Neural cell (in vitro differentiated cells): Measurements from ENCODE around the gene RBFA. TPM values are rescaled to one million over a fixed set of nuclear protein-coding genes. Genes with fewer than 3 reads are reported as not detected.

ENCODE experiments used
- H2AFZ ChIP-seq: fragments of 200-600, 300-800 bp; sonication (generic), shearing (Covaris generic); 2 replicates; pipeline ENCODE4 v1.6.0; 2014; ENCODE audit warnings: low read depth, mild to moderate bottlenecking, antibody characterized with exemption, low read length, moderate library complexity
- H3F3A ChIP-seq: fragments of 200-600 bp; shearing (Covaris generic); 2 replicates; pipeline ENCODE4 v1.6.1; 2016; ENCODE audit warnings: mild to moderate bottlenecking, moderate library complexity, mixed read lengths, antibody characterized with exemption, low read length; ENCODE audit not compliant: insufficient read depth, poor library complexity, severe bottlenecking
- H3K27ac ChIP-seq: fragments of 200-600, 300-800 bp; sonication (generic), shearing (Covaris generic); 2 replicates; pipeline ENCODE4 v1.5.1; 2014; ENCODE audit warnings: mild to moderate bottlenecking, low read length, moderate library complexity
- H3K27me3 ChIP-seq: fragments of 300-800, 200-600 bp; sonication (generic), shearing (Covaris generic); 2 replicates; pipeline ENCODE4 v1.6.0; 2014; ENCODE audit warnings: mild to moderate bottlenecking, low read depth, low read length, moderate library complexity; ENCODE audit not compliant: insufficient read depth
- H3K36me3 ChIP-seq: fragments of 300-800, 200-600 bp; sonication (generic), shearing (Covaris generic); 2 replicates; pipeline ENCODE4 v1.5.1; 2014; ENCODE audit warnings: mild to moderate bottlenecking, antibody characterized with exemption, low read length, moderate library complexity; ENCODE audit not compliant: insufficient read depth
- H3K4me2 ChIP-seq: fragments of 300-800, 200-600 bp; sonication (generic), shearing (Covaris generic); 2 replicates; pipeline ENCODE4 v1.6.0; 2014; ENCODE audit warnings: mild to moderate bottlenecking, low read length
- H3K4me3 ChIP-seq: fragments of 300-800, 200-600 bp; sonication (generic), shearing (Covaris generic); 2 replicates; pipeline ENCODE4 v1.5.1; 2014; ENCODE audit warnings: mild to moderate bottlenecking, low read length, moderate library complexity
- H3K79me2 ChIP-seq: fragments of 200-600 bp; shearing (Covaris generic); replicated peaks from 2 replicates; pipeline ENCODE4 v1.6.0; 2014; ENCODE audit warnings: mild to moderate bottlenecking, low read length, moderate library complexity; ENCODE audit not compliant: insufficient read depth
- H3K9ac ChIP-seq: fragments of 300-800, 200-600 bp; sonication (generic), shearing (Covaris generic); 2 replicates; pipeline ENCODE4 v1.6.1; 2016; ENCODE audit warnings: mild to moderate bottlenecking, low read length, mixed read lengths
- H3K9me2 ChIP-seq: fragments of 200-600 bp; shearing (Covaris generic); 2 replicates; pipeline ENCODE4 v1.6.1; 2016; ENCODE audit warnings: mild to moderate bottlenecking, low read length, mixed read lengths; ENCODE audit not compliant: insufficient read depth
- H3K9me3 ChIP-seq: fragments of 200-600, 300-800 bp; sonication (generic), shearing (Covaris generic); 2 replicates; pipeline ENCODE4 v1.6.1; 2016; ENCODE audit warnings: mild to moderate bottlenecking, mixed run types, low read length, moderate library complexity, mixed read lengths
- H4K20me1 ChIP-seq: fragments of 200-600 bp; shearing (Covaris generic); 2 replicates; pipeline ENCODE4 v1.6.1; 2016; ENCODE audit warnings: mild to moderate bottlenecking, mixed run types; ENCODE audit not compliant: insufficient read depth
- EP300 ChIP-seq: fragments of 450-650 bp; conservative IDR thresholded peaks from 2 replicates; pipeline ENCODE4 v1.6.1; 2014; ENCODE audit warnings: antibody characterized with exemption, mild to moderate bottlenecking, moderate library complexity; ENCODE audit not compliant: poor library complexity, severe bottlenecking
- EZH2 ChIP-seq: fragments of 200-600, 300-800 bp; shearing (Covaris generic), sonication (generic); IDR thresholded peaks from 2 replicates; pipeline ENCODE4 v1.6.1; 2014; ENCODE audit warnings: antibody characterized with exemption, low read length, borderline replicate concordance, mild to moderate bottlenecking; ENCODE audit not compliant: insufficient read depth, poor library complexity, severe bottlenecking
- MXI1 ChIP-seq: fragments of 450-650 bp; conservative IDR thresholded peaks from 2 replicates; pipeline ENCODE4 v1.6.1; 2014; ENCODE audit warnings: antibody characterized with exemption, mild to moderate bottlenecking; ENCODE audit not compliant: poor library complexity, severe bottlenecking
- POLR2AphosphoS5 ChIP-seq: IDR thresholded peaks from 2 replicates; pipeline ENCODE4 v1.6.1; 2012
- RAD21 ChIP-seq: fragments of 450-650 bp; conservative IDR thresholded peaks from 2 replicates; pipeline ENCODE4 v1.6.1; 2014; ENCODE audit warnings: antibody characterized with exemption, mild to moderate bottlenecking, moderate library complexity
- REST ChIP-seq: IDR thresholded peaks from 2 replicates; pipeline ENCODE4 v1.6.1; 2012; ENCODE audit warnings: borderline replicate concordance
- SMC3 ChIP-seq: fragments of 450-650 bp; conservative IDR thresholded peaks from 2 replicates; pipeline ENCODE4 v1.6.1; 2014; ENCODE audit warnings: antibody characterized with exemption, mild to moderate bottlenecking, moderate library complexity; ENCODE audit not compliant: poor library complexity
- TAF1 ChIP-seq: IDR thresholded peaks from 2 replicates; pipeline ENCODE4 v1.6.1; 2012; ENCODE audit warnings: low read depth
- polyA plus RNA-seq: library from polyadenylated mRNA; depleted of rRNA; stranded (reverse); fragments of >200 nt; gene quantifications from 2 replicates; pipeline ENCODE4 v1.2.3, GENCODE V29; 2014
- TF ChIP-seq, protein P1 (sequence below): fragments of 450-650 bp; IDR thresholded peaks from 2 replicates; pipeline ENCODE4 v1.5.1; 2014; ENCODE audit warnings: antibody characterized with exemption, mild to moderate bottlenecking, moderate library complexity; ENCODE audit not compliant: poor library complexity, severe bottlenecking

Gene RBFA
- polyA plus RNA-seq, 1 donor from 2014 or later, result 78.1 TPM

- H3K4me2 ChIP-seq, result no peak overlapping the region
- no peak overlapping the region for H2AFZ ChIP-seq
- H3K9ac ChIP-seq, result no peak overlapping the region
- H4K20me1 ChIP-seq, result no peaks in the 10 kb centered on the region
- no peak overlapping the region for H3K27ac ChIP-seq
- TF ChIP-seq MXI1 (no peak), TAF1 (no peak), RAD21 (no peak), SMC3 (no peak), EP300 (no peak), EZH2 (no peak), REST (no peak), POLR2AphosphoS5 (no peak)
- TF ChIP-seq, protein P1, sequence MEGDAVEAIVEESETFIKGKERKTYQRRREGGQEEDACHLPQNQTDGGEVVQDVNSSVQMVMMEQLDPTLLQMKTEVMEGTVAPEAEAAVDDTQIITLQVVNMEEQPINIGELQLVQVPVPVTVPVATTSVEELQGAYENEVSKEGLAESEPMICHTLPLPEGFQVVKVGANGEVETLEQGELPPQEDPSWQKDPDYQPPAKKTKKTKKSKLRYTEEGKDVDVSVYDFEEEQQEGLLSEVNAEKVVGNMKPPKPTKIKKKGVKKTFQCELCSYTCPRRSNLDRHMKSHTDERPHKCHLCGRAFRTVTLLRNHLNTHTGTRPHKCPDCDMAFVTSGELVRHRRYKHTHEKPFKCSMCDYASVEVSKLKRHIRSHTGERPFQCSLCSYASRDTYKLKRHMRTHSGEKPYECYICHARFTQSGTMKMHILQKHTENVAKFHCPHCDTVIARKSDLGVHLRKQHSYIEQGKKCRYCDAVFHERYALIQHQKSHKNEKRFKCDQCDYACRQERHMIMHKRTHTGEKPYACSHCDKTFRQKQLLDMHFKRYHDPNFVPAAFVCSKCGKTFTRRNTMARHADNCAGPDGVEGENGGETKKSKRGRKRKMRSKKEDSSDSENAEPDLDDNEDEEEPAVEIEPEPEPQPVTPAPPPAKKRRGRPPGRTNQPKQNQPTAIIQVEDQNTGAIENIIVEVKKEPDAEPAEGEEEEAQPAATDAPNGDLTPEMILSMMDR, result no peak
- H3F3A ChIP-seq, result no peaks in the 10 kb centered on the region
- H3K9me2 ChIP-seq, result no peaks in the 10 kb centered on the region
- no peaks in the 10 kb centered on the region for H3K36me3 ChIP-seq
- no peak overlapping the region for H3K4me3 ChIP-seq
- H3K27me3 ChIP-seq, result no peaks in the 10 kb centered on the region
- no peaks in the 10 kb centered on the region for H3K79me2 ChIP-seq
- no peaks in the 10 kb centered on the region for H3K9me3 ChIP-seq
Observed at GRCh38 chr18:80070825-80071224, 36.6 kb downstream of the RBFA start.

DNA sequence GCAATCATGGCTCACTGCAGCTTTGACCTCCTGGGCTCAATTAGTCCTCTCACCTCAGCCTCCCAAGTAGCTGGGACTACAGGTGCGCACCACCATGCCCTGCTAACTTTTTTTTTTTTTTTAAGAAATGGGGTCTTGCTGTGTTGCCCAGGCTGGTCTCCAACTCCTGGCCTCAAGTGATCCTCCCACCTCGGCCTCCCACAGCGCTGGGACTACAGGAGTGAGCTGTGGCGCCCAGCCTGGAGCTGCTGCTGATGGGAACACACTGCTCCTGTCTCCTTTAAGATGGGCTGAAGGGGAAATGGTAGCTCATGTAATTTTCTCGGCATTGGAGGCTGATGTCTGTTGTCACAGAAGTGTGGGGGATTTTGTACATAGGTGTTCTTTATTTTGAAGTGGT lies 39.9 kb downstream of the RBFA start:
- no peak overlapping the region for H2AFZ ChIP-seq
- TF ChIP-seq POLR2AphosphoS5 (no peak), REST (no peak), EZH2 (no peak), TAF1 (no peak), RAD21 (no peak), SMC3 (no peak), MXI1 (no peak), EP300 (no peak)
- TF ChIP-seq, protein P1, result no peak
- H3K36me3 ChIP-seq, result no peaks in the 10 kb centered on the region
- no peak overlapping the region for H3K27ac ChIP-seq
- no peaks in the 10 kb centered on the region for H3K9me2 ChIP-seq
- no peaks in the 10 kb centered on the region for H3K27me3 ChIP-seq
- no peaks in the 10 kb centered on the region for H3F3A ChIP-seq
- H3K4me2 ChIP-seq, result no peak overlapping the region
- no peak overlapping the region for H3K9ac ChIP-seq
- no peaks in the 10 kb centered on the region for H3K9me3 ChIP-seq
- no peak overlapping the region for H3K4me3 ChIP-seq
- H3K79me2 ChIP-seq, result no peaks in the 10 kb centered on the region
- H4K20me1 ChIP-seq, result no peaks in the 10 kb centered on the region
